HG03342 (cell line): Measurements from ENCODE around the gene NT5C1B.

Experiments
- ATAC-seq: cut with Tn5 transposase; IDR thresholded peaks from one replicate; pipeline ENCODE4 v1.9.1; 2021; ENCODE audit warnings: mild to moderate bottlenecking, moderate library complexity; ENCODE audit not compliant: unreplicated experiment

NT5C1B gene

GRCh38 chr2:18518116-18519111 lies 71.0 kb downstream of the NT5C1B start:
- no peak for ATAC-seq

- no peak for ATAC-seq
Measured at GRCh38 chr2:18517386-18517785, 72.0 kb downstream of the NT5C1B start.

- ATAC-seq, result no peak
Measured at GRCh38 chr2:18516112-18516511, 73.3 kb downstream of the NT5C1B start.

GRCh38 chr2:18514526-18515461 lies 74.6 kb downstream of the NT5C1B start:
- ATAC-seq, result no peak
